Measurements from ENCODE around the gene FBXO8.

The FBXO8 gene

GRCh38 chr4:174214101-174214878 is 69.2 kb downstream of the FBXO8 start:
- DNase-seq (ENCODE audit: low spot score) = peak; percentile 34
- in situ Hi-C loops (cut with MboI; ENCODE audit: low sequenced_read_pairs, unreplicated experiment) = no loop called here
- no peak for TF ChIP-seq CTCF (IDR thresholded peaks at IDR 0.05; ENCODE audit: borderline replicate concordance, control extremely low read depth, extremely low read depth, insufficient read depth, missing control alignments)

DNA sequence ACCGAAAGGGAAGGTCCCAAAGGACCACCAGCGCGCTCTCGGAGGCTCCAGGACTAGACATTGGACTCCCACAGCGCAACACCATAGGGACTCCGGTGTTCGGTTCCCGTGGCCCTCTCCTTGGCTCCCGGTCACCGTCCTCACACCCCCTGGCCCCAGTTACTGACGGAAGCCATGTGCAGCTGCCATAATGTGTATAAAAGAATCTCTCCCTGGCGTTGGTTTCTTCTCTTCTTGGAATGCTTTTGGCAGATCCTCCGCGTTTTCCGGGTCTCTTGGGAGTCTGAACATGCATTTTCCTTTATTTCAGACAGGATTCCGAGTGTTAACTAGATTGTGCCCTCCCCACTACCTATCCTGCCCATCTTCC is 69.8 kb downstream of the FBXO8 start:
- no peak for TF ChIP-seq CTCF (IDR thresholded peaks at IDR 0.05; ENCODE audit: borderline replicate concordance, control extremely low read depth, extremely low read depth, insufficient read depth, missing control alignments)
- DNase-seq (ENCODE audit: low spot score) = peak; percentile 19
- in situ Hi-C loops (cut with MboI; ENCODE audit: low sequenced_read_pairs, unreplicated experiment) = no loop called here

DNA sequence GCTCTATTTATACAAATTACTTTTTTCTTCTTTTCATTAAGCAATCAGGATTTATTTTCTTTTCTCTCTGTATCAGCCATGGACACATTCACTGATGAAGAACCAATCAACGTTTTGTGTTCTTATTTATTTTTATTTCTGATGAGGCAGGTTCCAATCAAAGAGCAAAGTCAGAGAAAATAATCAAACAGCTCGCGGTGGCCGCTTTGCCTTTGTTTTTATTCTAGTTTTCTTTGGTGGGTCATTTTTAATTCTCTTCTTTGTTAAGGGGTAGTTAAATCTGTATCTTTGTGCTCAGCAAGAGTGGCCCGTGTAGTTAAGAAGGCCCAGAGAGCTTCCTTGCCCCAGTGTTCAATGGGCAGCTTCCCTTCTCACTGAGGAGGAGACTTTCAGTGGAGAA is 71.4 kb downstream of the FBXO8 start:
- in situ Hi-C loops (cut with MboI; ENCODE audit: low sequenced_read_pairs, unreplicated experiment) = no loop called here

DNA sequence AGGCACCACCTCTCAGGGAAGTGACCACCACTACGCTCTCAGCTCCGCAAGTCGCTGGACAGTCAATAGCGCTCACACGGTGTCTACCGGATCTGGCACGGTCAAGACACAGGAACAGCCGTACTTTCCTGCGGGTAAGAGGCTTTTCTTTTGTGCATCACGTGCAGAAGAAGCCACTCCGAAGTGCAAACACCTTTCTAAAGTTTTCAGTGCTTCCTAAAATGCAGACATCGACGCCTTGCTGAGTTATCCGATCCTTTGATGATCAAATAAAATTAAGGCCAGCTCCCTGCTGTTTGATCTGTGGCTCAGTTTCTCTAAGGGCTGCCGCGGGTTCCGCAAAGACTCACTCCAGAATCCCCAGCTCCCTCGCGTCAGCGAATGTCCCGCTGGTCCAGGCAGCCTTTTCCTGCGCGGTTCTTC is 71.8 kb downstream of the FBXO8 start:
- in situ Hi-C loops (cut with MboI; ENCODE audit: low sequenced_read_pairs, unreplicated experiment) = no loop called here
- TF ChIP-seq CTCF (IDR thresholded peaks at IDR 0.05; ENCODE audit: borderline replicate concordance, control extremely low read depth, extremely low read depth, insufficient read depth, missing control alignments) = no peak

More for the DNA sequence above, 71.4 kb downstream of the FBXO8 start:
- no peak for TF ChIP-seq CTCF (IDR thresholded peaks at IDR 0.05; ENCODE audit: borderline replicate concordance, control extremely low read depth, extremely low read depth, insufficient read depth, missing control alignments)
- DNase-seq (ENCODE audit: low spot score) = no peak

GRCh38 chr4:174210952-174211490 is 72.4 kb downstream of the FBXO8 start:
- in situ Hi-C loops (cut with MboI; ENCODE audit: low sequenced_read_pairs, unreplicated experiment) = no loop called here
- DNase-seq (ENCODE audit: low spot score) = no peak

More for the DNA sequence above, 71.8 kb downstream of the FBXO8 start:
- DNase-seq (ENCODE audit: low spot score) = no peak

GRCh38 chr4:174210354-174210753 is 73.1 kb downstream of the FBXO8 start:
- no peak for TF ChIP-seq CTCF (IDR thresholded peaks at IDR 0.05; ENCODE audit: borderline replicate concordance, control extremely low read depth, extremely low read depth, insufficient read depth, missing control alignments)
- no peak for DNase-seq (ENCODE audit: low spot score)
- in situ Hi-C loops (cut with MboI; ENCODE audit: low sequenced_read_pairs, unreplicated experiment) = no loop called here

More at GRCh38 chr4:174210952-174211490, 72.4 kb downstream of the FBXO8 start:
- TF ChIP-seq CTCF (IDR thresholded peaks at IDR 0.05; ENCODE audit: borderline replicate concordance, control extremely low read depth, extremely low read depth, insufficient read depth, missing control alignments) = no peak
